A549 (cell line): Measurements from ENCODE around the gene CPB2. TPM values are rescaled to one million over a fixed set of nuclear protein-coding genes. Genes with fewer than 3 reads are reported as not detected.

ENCODE experiments used
- ATAC-seq, 2 experiments: fragments of 200-7000 bp in 1 of 2; fragments of >200 bp in 1 of 2; cut with Nextera tagmentation in 1 of 2; cut with Tn5 transposase in 1 of 2; 3 replicates each; pipeline versions ENCODE4 v1.8.0 to v1.9.1; 2018 to 2020; ENCODE audit warnings: mild to moderate bottlenecking in 1 of 2, moderate library complexity in 1 of 2
- CTCF ChIA-PET: fragments of 300-600 bp; sonication (Branson Sonifier 250); formaldehyde crosslinking; extraction: SDS; loops from one replicate; lab custom pipeline; 2021; ENCODE audit warnings: antibody characterized with exemption, inconsistent platforms; lab: Yijun Ruan, JAX
- POLR2A ChIA-PET: fragments of 350-600 bp; formaldehyde crosslinking; extraction: SDS; loops from one replicate; lab custom pipeline; 2021; ENCODE audit warnings: antibody characterized with exemption, inconsistent platforms; lab: Yijun Ruan, JAX
- DNase-seq, 2 experiments: peaks; one replicate each; pipeline versions ENCODE4 v3.0.0 to v3.0.0-alpha.2; 2011 to 2016; ENCODE audit warnings: low read depth in 1 of 2, low spot score in 1 of 2
- FAIRE-seq: peaks from 2 replicates; lab custom pipeline; 2011; peaks lifted over from hg19 to GRCh38; lab: Jason Lieb, UNC
- H3K27ac ChIP-seq, 2 experiments: fragments of >200 bp; sonication (Bioruptor Twin); formaldehyde crosslinking; 3 replicates each; pipeline ENCODE4 v1.5.1; 2016 to 2017
- H3K4me1 ChIP-seq: fragments of >200 bp; sonication (Bioruptor Twin); formaldehyde crosslinking; 3 replicates; pipeline ENCODE4 v1.6.1; 2016
- H3K4me2 ChIP-seq: fragments of >200 bp; sonication (Bioruptor Twin); formaldehyde crosslinking; 3 replicates; pipeline ENCODE4 v1.6.1; 2016
- H3K4me3 ChIP-seq: fragments of >200 bp; sonication (Bioruptor Twin); formaldehyde crosslinking; 3 replicates; pipeline ENCODE4 v1.5.1; 2016
- H3K9me3 ChIP-seq: fragments of >200 bp; sonication (Bioruptor Twin); formaldehyde crosslinking; 3 replicates; pipeline ENCODE4 v1.6.1; 2016
- BHLHE40 ChIP-seq: IDR thresholded peaks from 2 replicates; pipeline ENCODE4 v1.6.1; 2012; ENCODE audit warnings: low read depth, low read length, inconsistent platforms
- EHF ChIP-seq: fragments of 250-450 bp; sonication (Bioruptor Pico); IDR thresholded peaks from 2 replicates; pipeline ENCODE4 v1.5.0; 2020; ENCODE audit warnings: mild to moderate bottlenecking
- EP300 ChIP-seq, 2 experiments: fragments of >200 bp; sonication (Bioruptor Twin); formaldehyde crosslinking; IDR thresholded peaks; 2 replicates in 1 of 2; 3 replicates in 1 of 2; pipeline ENCODE4 v1.6.1; 2016 to 2017
- FOSB ChIP-seq: fragments of 250-450 bp; sonication (Bioruptor Pico); IDR thresholded peaks from 2 replicates; pipeline ENCODE4 v1.5.0; 2020; ENCODE audit warnings: mild to moderate bottlenecking, moderate library complexity
- HDAC2 ChIP-seq: fragments of 200-600 bp; sonication (generic); IDR thresholded peaks from 2 replicates; pipeline ENCODE4 v1.6.1; 2016
- HEYL ChIP-seq: fragments of 250-450 bp; sonication (Bioruptor Pico); IDR thresholded peaks from 2 replicates; pipeline ENCODE4 v1.8.0; 2021; ENCODE audit warnings: mild to moderate bottlenecking, moderate library complexity
- HMGXB4 ChIP-seq: fragments of 250-450 bp; sonication (Bioruptor Pico); IDR thresholded peaks from 2 replicates; pipeline ENCODE4 v1.5.0; 2021; ENCODE audit warnings: mild to moderate bottlenecking, moderate library complexity, borderline replicate concordance
- JUNB ChIP-seq: fragments of >200 bp; sonication (Bioruptor Twin); formaldehyde crosslinking; IDR thresholded peaks from 2 replicates; pipeline ENCODE4 v1.6.1; 2016
- MAFK ChIP-seq: fragments of 450-650 bp; IDR thresholded peaks from 2 replicates; pipeline ENCODE4 v1.6.1; 2014; ENCODE audit not compliant: partially characterized antibody
- MAZ ChIP-seq: fragments of 150-350 bp; IDR thresholded peaks from 2 replicates; pipeline ENCODE4 v1.6.1; 2014; ENCODE audit warnings: antibody characterized with exemption, low read depth, low read length, borderline replicate concordance
- PHF8 ChIP-seq: fragments of 200-600 bp; sonication (generic); IDR thresholded peaks from 2 replicates; pipeline ENCODE4 v1.6.1; 2016; ENCODE audit warnings: low read depth, mild to moderate bottlenecking, antibody characterized with exemption, moderate library complexity, borderline replicate concordance
- RAD21 ChIP-seq, 2 experiments: fragments of >200 bp in 1 of 2; sonication (Bioruptor Twin) in 1 of 2; formaldehyde crosslinking in 1 of 2; IDR thresholded peaks in 1 of 2; conservative IDR thresholded peaks in 1 of 2; 2 replicates in 1 of 2; 3 replicates in 1 of 2; pipeline ENCODE4 v1.6.1; 2012 to 2018; ENCODE audit warnings: inconsistent platforms in 1 of 2
- RARB ChIP-seq: fragments of 250-450 bp; sonication (Bioruptor Pico); IDR thresholded peaks from 2 replicates; pipeline ENCODE4 v1.8.0; 2021; ENCODE audit warnings: mild to moderate bottlenecking, moderate library complexity
- TP53 ChIP-seq: fragments of 250-450 bp; sonication (Bioruptor Pico); IDR thresholded peaks from 2 replicates; pipeline ENCODE4 v1.5.0; 2021; ENCODE audit warnings: mild to moderate bottlenecking, moderate library complexity
- WGBS: methylation state at CpG from one replicate; pipeline ENCODE4 v1.1.6; 2017; ENCODE audit errors: missing lambda C conversion rate; 5-methylcytosine and 5-hydroxymethylcytosine counted together
- polyA plus RNA-seq, 4 experiments: library from polyadenylated mRNA; depleted of rRNA in 3 of 4; stranded (reverse); fragments of >200 nt; fragmentation: RNase III in 1 of 4; extraction: RNeasy Plus Mini Kit Qiagen cat#74134 plus additional on column Dnase treatment in 1 of 4; gene quantifications; 2 replicates in 3 of 4; 3 replicates in 1 of 4; pipeline ENCODE4 v1.2.3, GENCODE V29; 2011 to 2017
- TF ChIP-seq, protein P1 (sequence below): fragments of 450-650 bp; IDR thresholded peaks from 2 replicates; pipeline ENCODE4 v1.6.1; 2014; ENCODE audit warnings: antibody characterized with exemption
- TF ChIP-seq, protein P2 (sequence below): fragments of >200 bp; sonication (Bioruptor Twin); formaldehyde crosslinking; IDR thresholded peaks from 3 replicates; pipeline ENCODE4 v1.5.1; 2016

CPB2 gene
- polyA plus RNA-seq, 2 of the 4 experiments (the other 2 are of a cell fraction): 0.05 to 0.48 TPM

- no peak overlapping the region for H3K27ac ChIP-seq
- CTCF ChIA-PET: interaction anchor here (0.6 to 0.9 kb wide), 2 partner anchors 9 to 69 kb away, joined by 3 read pairs; no protein-coding TSS in a partner anchor
- no peaks in the 10 kb centered on the region for H3K9me3 ChIP-seq
- peaks cover 14% of the 10 kb centered on the region; the same call in 2 of the 3 replicates for H3K4me1 ChIP-seq
- H3K4me2 ChIP-seq: no peak overlapping the region
- no peak overlapping the region for H3K4me3 ChIP-seq
- DNase-seq (no peak), FAIRE-seq (no peak), ATAC-seq (no peak)
- no peak for TF ChIP-seq PHF8
- TF ChIP-seq, protein P1, sequence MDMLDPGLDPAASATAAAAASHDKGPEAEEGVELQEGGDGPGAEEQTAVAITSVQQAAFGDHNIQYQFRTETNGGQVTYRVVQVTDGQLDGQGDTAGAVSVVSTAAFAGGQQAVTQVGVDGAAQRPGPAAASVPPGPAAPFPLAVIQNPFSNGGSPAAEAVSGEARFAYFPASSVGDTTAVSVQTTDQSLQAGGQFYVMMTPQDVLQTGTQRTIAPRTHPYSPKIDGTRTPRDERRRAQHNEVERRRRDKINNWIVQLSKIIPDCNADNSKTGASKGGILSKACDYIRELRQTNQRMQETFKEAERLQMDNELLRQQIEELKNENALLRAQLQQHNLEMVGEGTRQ: no peak
- no peak for TF ChIP-seq RARB (CRISPR knock-in tag)
- TF ChIP-seq, protein P2, sequence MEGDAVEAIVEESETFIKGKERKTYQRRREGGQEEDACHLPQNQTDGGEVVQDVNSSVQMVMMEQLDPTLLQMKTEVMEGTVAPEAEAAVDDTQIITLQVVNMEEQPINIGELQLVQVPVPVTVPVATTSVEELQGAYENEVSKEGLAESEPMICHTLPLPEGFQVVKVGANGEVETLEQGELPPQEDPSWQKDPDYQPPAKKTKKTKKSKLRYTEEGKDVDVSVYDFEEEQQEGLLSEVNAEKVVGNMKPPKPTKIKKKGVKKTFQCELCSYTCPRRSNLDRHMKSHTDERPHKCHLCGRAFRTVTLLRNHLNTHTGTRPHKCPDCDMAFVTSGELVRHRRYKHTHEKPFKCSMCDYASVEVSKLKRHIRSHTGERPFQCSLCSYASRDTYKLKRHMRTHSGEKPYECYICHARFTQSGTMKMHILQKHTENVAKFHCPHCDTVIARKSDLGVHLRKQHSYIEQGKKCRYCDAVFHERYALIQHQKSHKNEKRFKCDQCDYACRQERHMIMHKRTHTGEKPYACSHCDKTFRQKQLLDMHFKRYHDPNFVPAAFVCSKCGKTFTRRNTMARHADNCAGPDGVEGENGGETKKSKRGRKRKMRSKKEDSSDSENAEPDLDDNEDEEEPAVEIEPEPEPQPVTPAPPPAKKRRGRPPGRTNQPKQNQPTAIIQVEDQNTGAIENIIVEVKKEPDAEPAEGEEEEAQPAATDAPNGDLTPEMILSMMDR: no peak
- no peak for TF ChIP-seq TP53 (CRISPR knock-in tag)
- TF ChIP-seq MAZ: no peak
- no peak for TF ChIP-seq RAD21 (conservative IDR thresholded peaks at IDR 0.05 in 1 of 2, IDR thresholded peaks at IDR 0.05 in 1 of 2)
- no peak for TF ChIP-seq HEYL (CRISPR knock-in tag)
- no peak for TF ChIP-seq MAFK
- POLR2A ChIA-PET: no interaction called here
- 66% methylated on average over 5 of the region's 5 CpGs for WGBS
These were observed 47.4 kb downstream of the CPB2 start for GRCh38 chr13:46057256-46058015.

DNA sequence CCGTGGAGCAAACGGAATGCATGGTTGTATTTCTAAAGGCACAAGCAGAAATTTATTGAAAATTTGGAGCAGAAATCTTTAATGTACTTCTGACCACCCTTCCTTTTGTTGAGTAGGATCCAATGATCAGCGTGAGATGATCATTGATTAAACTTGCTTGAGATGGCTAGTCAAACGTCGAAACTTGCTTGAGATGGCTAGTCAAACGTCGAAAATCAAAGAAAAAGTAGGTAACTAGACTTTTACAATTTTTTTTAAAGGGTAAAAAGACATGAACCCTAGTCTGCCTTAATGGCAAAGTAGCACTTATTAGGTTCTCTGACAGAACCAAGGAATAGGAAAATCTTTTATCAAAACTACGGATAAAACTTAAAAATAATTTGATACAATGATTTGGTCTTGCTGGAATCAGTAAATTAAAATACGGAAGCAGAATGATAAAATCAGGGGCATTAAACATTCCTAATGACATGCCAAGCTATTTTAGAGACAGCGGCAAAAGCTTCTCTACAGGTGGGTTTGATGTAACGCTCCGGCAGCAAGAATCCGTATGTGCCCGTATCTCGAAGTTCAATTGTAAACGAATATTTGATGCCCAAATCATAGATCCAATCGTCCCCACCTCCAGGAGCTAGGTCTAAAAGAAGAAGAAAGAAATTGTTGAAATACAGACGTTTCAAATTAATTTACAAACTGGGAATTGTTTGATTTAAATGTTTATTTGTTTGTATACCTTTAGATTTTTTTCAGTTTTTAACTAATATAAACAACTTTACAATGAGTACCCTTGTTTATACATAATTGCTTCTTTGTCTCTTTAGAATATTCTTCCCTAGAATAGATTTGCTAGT, 51.4 kb downstream of the CPB2 start:
- no peak for ATAC-seq
- TF ChIP-seq EHF (CRISPR knock-in tag): no peak
- TF ChIP-seq HMGXB4: no peak
- no peak for TF ChIP-seq JUNB
- no peak for TF ChIP-seq EP300 (IDR thresholded peaks at IDR 0.05)
- no peak for TF ChIP-seq HDAC2
- no peak for TF ChIP-seq BHLHE40
- TF ChIP-seq FOSB (CRISPR knock-in tag): no peak
- TF ChIP-seq, all 56 proteins: peak for 0
- WGBS: 37% methylated on average over 18 of the region's 18 CpGs
- Histone ChIP-seq H3K4me3 (peak overlapping the region; percentile 94), H3K4me2 (peak overlapping the region; percentile 78), H3K27ac (peak overlapping the region; percentile 63 to 92; a peak in 5 of 6 replicates), H3K4me1 (peaks cover 18% of the 10 kb centered on the region; the same call in 1 of the 3 replicates), H3K9me3 (no peaks in the 10 kb centered on the region)
- no peak for DNase-seq
- POLR2A ChIA-PET: interaction anchor here (1.1 to 1.8 kb wide), 2 partner anchors 9 to 33 kb away, joined by 5 read pairs; no protein-coding TSS in a partner anchor
- FAIRE-seq: no peak
- CTCF ChIA-PET: no interaction called here
